ENCODE results near the gene ABCA1. TPM values are rescaled to one million over a fixed set of nuclear protein-coding genes. Genes with fewer than 3 reads are reported as not detected.

The ABCA1 gene
- total and polyA plus RNA-seq, 2 of the 13 experiments (the other 11 are each of a cell fraction or from before 2014, with no cell fraction given) = 26.8 to 63.8 TPM

DNA sequence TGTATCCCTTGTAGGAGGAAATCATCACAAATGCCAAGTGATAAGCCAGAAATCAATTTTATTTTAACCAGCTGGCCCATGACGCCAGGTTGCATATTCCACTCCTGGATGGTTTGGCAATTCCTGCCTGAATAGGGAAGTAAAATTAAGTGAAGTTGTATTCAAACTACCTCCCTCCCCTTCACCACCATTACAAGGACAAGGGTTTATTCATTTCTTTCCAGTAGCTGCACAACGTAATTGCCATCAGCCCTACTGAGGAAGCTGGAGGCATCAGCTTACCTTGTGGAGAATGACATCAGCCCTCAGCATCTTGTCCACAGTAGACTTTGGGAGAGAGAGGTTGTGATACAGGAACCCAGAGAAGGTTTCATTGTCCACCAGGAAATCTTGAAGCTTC, 66.6 kb downstream of the ABCA1 start (continued):
- no peak for TF ChIP-seq ZNF615 (CRISPR knock-in tag; IDR thresholded peaks at IDR 0.05; ENCODE audit: borderline replicate concordance)
- no peak for TF ChIP-seq NKX3-1 (CRISPR knock-in tag; IDR thresholded peaks at IDR 0.05)
- TF ChIP-seq TGIF2 (CRISPR knock-in tag; IDR thresholded peaks at IDR 0.05) = no peak
- TF ChIP-seq BCL3 (CRISPR knock-in tag; IDR thresholded peaks at IDR 0.05) = no peak
- no peak for TF ChIP-seq ZKSCAN8 (CRISPR knock-in tag; IDR thresholded peaks at IDR 0.05; ENCODE audit: borderline replicate concordance)
- TF ChIP-seq KLF15 (CRISPR knock-in tag; IDR thresholded peaks at IDR 0.05; ENCODE audit: borderline replicate concordance) = no peak
- no peak for TF ChIP-seq ZC3H4 (CRISPR knock-in tag; IDR thresholded peaks at IDR 0.05; ENCODE audit: borderline replicate concordance)
- no peak for TF ChIP-seq DBP (CRISPR knock-in tag; IDR thresholded peaks at IDR 0.05; ENCODE audit: not compliant biosample characterization)

DNA sequence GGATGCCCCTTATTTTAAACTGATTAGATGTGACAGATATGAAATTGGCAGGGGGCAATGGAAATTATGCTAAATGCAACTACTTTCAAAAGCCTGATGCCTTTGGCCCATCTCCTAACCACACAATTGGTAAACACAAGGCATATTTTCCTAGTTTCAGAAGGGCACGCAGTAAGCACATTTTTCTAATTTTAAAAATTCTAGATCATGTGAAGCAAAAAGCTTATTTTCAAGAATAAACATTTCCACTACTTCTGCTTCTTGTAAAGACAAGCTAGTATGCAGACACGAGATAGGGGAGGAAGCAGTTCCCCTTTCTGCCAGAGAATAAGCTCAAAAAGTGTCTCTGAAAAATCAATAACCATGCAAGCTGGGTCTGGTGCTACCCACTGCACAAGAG, 67.7 kb downstream of the ABCA1 start:
- CTCF ChIA-PET (ENCODE audit: low intra/inter-chr PET ratio, low total read pairs) = no interaction called here
- Histone ChIP-seq H3K27me3 (ENCODE audit: control insufficient read depth in 1 of 2, insufficient read depth in 2 of 2, low read length in 2 of 2) (no peaks in the 10 kb centered on the region), H3K36me3 (replicated peaks in 1 of 2; ENCODE audit: control insufficient read depth in 1 of 2, insufficient read depth in 2 of 2, low read length in 2 of 2) (peaks cover 22 to 73% of the 10 kb centered on the region in 2 experiments), H4K20me1 (ENCODE audit: insufficient read depth, low read length) (peaks cover 11% of the 10 kb centered on the region), H3K9ac (ENCODE audit: insufficient read depth, low read depth, low read length) (no peak overlapping the region), H3K4me1 (ENCODE audit: insufficient read depth, low read length) (peaks cover 77% of the 10 kb centered on the region), H3K4me2 (ENCODE audit: low read depth, low read length) (no peak overlapping the region), H3K9me3 (ENCODE audit: low read length) (no peaks in the 10 kb centered on the region), H2AFZ (ENCODE audit: low read length) (no peak overlapping the region), H3K27ac (ENCODE audit: extremely low read length, insufficient read depth, low read length) (no peak overlapping the region), H3K79me2 (ENCODE audit: insufficient read depth, low read length) (peaks cover 41% of the 10 kb centered on the region), H3K4me3 (replicated peaks in 1 of 3; ENCODE audit: insufficient read depth in 1 of 3, low read depth in 2 of 3, low read length in 3 of 3) (no peak overlapping the region)
- ATAC-seq = no peak
- in situ Hi-C loops (cut with HindIII; ENCODE audit: extremely low pct_ligation_motif_present, low pct_unique_long_range_greater_than_20kb) = loop anchor here (5.0 to 10.0 kb wide), 2 partner anchors 297 to 555 kb away; no protein-coding TSS in a partner anchor
- 79% methylated on average over 2 of the region's 2 CpGs for WGBS (ENCODE audit: low lambda C conversion rate)
- POLR2A ChIA-PET = interaction anchor here (0.6 to 1.5 kb wide), 2 partner anchors 40 to 558 kb away, joined by 3 read pairs; no protein-coding TSS in a partner anchor
- no peak for FAIRE-seq
- DNase-seq (ENCODE audit: low spot score) = no peak
- TF ChIP-seq ZSCAN30 (CRISPR knock-in tag; IDR thresholded peaks at IDR 0.05) (no peak), MYPOP (CRISPR knock-in tag; IDR thresholded peaks at IDR 0.05) (no peak)
- BruUV-seq (replicated peaks) = no TSS peak
- intact Hi-C loops (cut with micrococcal nuclease; ENCODE audit: unreplicated experiment) = loop anchor here (5.0 kb wide), 1 partner anchor 52 kb away; no protein-coding TSS in a partner anchor
